WI38 (cell line): Measurements from ENCODE around the gene TMEM132D.

Experiments
- H3K4me3 ChIP-seq: 2 replicates; pipeline ENCODE4 v1.5.1; 2011; ENCODE audit warnings: low read depth, mild to moderate bottlenecking, control low read depth, low read length
- CTCF ChIP-seq: IDR thresholded peaks from 2 replicates; pipeline ENCODE4 v1.5.1; 2012; ENCODE audit warnings: low read depth, mild to moderate bottlenecking, control low read depth, low read length

TMEM132D gene

DNA sequence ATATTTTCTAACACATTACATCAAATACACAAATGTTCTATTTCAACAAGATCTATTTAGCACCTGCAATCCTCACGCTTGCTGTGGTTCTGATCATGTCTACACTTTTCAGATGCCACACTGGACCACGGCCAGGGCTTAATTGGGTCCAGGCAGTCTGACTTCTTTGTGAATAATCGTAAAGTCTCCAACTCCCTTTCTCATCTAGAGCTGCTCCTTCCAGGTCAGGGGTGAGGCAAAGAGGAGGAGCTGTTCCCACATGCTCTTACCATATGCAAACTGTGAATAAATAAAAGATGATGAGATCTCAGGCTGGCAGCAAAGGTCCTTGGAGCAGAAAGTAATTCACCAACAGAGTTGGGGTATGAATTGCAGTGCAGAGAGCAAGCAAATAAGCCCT lies 733.9 kb downstream of the TMEM132D start:
- no peak for TF ChIP-seq CTCF
- H3K4me3 ChIP-seq, result no peak overlapping the region

- H3K4me3 ChIP-seq, result no peak overlapping the region
- TF ChIP-seq CTCF, result no peak
These were observed 740.0 kb downstream of the TMEM132D start for GRCh38 chr12:129163861-129164260.

DNA sequence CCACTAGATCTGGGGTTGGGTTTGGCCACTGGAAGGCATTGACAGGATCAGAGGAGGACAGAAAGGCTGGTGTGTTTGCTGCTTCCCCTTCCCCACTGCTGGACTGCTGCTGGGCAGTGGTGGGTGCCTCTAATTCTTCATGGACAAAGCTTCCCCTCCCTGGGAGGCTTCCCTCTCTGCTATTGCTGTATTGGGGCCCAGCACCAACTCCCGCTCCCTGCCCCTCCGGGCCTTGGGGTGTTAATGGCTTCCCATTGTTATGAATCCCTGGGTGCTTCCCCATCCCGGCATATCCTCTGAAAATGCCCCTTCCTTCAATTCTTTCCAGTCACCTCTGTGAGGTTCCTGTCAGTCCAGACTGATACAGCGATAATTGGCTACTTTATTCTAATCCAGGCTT lies 740.4 kb downstream of the TMEM132D start:
- H3K4me3 ChIP-seq, result no peak overlapping the region
- TF ChIP-seq CTCF, result no peak

- no peak for TF ChIP-seq CTCF
- H3K4me3 ChIP-seq, result no peak overlapping the region
These were observed 741.0 kb downstream of the TMEM132D start for GRCh38 chr12:129162805-129163204.

GRCh38 chr12:129161511-129161910 lies 742.3 kb downstream of the TMEM132D start:
- H3K4me3 ChIP-seq, result no peak overlapping the region
- no peak for TF ChIP-seq CTCF

- TF ChIP-seq CTCF, result no peak
- H3K4me3 ChIP-seq, result no peak overlapping the region
These were observed 743.5 kb downstream of the TMEM132D start for GRCh38 chr12:129160282-129160681.

- TF ChIP-seq CTCF, result no peak
- H3K4me3 ChIP-seq, result no peak overlapping the region
These were observed 751.3 kb downstream of the TMEM132D start for GRCh38 chr12:129152351-129153104.
